Measurements from ENCODE around the gene FUBP3.
"Not testable (repeated sequence)": the region's sequence is repeated elsewhere in the genome, so short reads cannot be mapped to it uniquely, and the experiment has no call there.

Gene FUBP3

DNA sequence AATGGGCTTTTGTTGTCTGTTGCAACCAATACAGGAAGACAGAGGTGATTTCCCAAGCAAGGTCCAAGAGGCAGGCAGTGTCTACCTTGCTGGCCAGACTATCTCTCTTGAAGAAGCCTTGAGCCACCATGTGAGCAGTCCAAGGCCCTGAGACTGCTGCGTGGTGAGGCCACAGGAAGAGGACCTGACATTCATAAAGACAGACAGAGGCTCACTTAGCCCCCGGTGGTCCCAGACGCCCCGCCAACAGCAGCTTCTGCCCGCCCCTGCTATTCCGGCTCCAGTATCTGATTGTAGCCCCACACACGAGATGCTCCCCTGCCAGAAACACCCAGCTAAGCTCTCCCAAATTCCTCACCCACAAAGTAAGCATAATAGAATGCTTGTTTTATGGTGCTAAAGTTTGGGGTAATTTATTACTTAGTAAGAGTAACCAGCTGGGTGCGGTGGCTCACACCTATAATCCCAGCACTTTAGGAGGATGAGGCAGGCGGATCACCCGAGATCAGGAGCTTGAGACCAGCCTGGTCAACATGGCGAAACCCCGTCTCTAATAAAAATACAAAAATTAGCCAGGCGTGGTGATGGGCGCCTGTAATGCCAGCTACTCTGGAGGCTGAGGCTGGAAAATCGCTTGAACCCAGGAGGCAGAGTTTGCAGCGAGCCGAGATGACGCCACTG lies 22.8 kb upstream of the FUBP3 start:
- DNase-seq = no peak

DNA sequence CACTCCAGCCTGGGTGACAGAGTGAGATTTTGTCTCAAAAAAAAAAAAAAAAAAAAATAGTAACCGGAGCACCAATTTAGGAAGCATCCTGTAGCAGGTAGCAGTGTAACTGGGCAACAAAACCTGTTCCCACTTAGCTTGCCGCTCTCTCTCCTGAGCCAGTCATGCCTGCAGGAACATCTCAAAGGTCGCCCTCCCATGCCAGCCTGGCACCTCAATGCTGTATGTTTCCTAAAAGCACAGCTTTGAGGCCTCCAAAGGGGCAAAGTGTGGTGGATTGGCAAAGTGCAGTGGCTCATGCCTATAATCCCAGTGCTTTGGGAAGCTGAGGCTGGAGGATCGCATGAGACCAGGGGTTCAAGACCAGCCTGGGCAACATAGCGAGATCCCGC lies 22.3 kb upstream of the FUBP3 start:
- DNase-seq = no peak

DNA sequence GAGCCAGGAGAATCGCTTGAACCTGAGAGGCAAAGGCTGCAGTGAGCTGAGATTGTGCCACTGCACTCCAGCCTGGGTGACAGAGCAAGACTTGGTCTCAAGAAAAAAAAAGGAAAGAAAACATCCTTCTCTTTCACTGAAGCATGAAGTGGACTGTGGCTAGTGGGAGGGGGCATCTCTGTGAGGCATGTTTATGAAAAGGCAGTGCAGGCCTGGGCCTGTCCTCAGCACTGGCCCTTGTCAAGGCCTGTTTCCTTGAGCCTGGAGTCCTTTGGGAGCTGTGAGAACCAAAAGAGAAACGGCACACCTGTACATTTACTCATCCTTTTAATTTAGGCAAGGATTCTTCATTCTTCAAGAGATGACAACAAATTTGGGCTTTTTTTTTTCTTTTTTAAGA lies 18.3 kb upstream of the FUBP3 start:
- no peak for DNase-seq

DNA sequence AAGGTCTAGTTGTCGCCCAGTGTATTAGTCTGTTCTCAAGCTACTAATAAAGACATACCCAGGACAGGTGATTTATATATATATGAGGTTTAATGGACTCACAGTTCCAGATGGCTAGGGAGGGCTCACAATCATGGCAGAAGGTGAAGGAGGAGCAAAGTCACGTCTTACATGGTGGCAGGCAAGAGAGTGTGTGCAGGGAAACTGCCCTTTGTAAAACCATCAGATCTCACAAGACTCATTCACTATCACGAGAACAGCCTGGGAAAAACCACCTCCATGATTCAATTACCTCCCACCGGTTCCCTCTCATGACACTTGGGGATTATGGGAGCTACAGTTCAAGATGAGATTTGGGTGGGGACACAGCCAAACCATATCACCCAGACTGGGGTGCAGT lies 16.9 kb upstream of the FUBP3 start:
- not testable (repeated sequence) for DNase-seq

DNA sequence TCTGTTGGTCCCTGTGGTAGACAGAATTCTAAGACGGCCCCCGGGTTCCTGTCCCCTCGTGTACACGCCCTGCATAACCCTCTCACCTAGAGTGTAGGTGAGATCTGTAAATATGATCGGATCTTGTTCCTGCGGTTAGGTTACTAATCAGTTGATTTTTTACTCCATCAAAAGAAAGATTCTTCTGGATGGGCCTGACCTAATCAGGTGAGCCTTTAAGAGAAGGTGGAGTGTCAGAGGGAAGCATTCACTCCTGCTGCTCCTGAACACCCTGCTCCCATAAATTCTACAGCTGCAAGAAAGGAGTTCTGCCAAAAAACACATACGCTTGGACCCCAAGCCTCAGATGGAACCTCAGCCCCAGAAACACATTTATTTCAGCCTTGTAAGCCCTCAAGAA lies 15.6 kb upstream of the FUBP3 start:
- no peak for DNase-seq

DNA sequence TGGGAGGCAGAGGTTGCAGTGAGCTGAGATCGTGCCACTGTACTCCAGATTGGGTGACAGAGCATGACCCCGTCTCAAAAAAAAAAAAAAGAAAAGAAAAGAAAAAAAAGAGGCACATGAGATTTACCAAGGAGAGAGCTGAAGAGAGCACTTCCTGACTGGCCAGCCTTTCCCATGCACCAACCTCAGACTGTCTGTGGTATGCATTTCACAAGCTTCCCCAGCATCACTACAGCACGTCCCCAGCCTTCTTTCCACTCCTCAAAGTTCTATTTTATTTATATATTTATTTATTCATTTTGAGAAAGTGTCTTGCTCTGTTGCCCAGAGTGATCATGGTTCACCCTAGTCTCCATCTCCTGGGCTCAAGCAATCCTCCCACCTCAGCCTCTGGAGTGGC lies 13.6 kb upstream of the FUBP3 start:
- DNase-seq = no peak

DNA sequence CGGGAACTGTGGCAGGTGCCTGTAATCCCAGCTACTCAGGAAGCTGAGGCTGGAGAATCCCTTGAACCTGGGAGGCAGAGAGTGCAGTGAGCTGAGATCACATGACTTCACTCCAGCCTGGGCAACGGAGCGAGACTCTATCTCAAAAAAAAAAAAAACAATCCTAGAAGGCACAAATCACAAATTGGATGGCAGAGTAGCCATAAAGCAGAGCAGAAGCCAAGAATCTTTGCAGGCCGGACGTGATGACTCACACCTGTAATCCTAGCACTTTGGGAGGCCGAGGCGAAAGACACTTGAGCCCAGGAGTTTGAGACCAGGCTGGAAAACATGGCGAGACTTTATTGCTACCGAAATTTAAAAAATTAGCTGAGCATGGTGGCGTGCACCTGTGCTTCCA lies 9.2 kb upstream of the FUBP3 start:
- peak; percentile 2 for DNase-seq

DNA sequence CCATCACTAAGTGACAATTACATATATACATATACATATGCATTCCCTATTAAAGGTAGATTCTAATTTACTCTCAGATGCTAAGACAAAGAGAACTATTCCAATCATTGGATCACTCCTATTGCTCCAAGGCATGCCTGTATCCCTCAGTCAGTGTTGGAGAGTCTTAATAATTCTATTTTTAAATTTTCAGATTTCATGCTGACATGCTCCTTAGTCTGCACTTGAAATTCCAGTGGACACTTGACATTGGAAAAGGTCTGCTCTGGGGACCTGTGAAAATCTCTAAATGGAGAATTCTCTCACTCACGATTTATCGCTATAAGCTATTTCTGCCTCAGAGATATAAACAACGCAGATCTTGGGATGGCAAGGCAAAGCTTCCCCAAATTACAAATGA lies 3.9 kb upstream of the FUBP3 start:
- no peak for DNase-seq

DNA sequence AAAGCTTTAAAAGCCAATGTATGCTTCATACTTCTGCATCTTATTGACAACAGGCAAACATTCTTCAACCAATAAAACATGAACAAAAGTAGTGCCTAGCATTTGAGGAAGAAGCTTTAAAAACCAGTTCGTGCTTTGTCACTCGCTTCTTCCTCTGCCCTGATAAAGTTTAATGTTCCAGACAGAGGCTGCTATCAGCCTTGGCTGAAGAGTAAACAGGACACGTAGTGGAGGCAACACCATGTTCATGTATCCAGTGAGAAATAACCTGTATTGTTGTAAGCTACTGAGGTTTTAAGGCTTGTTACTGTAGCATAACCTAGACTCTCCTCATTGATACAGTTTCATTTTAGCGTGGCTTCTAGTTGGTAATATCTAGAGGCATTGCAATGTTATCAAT lies 3.2 kb upstream of the FUBP3 start:
- DNase-seq = no peak

DNA sequence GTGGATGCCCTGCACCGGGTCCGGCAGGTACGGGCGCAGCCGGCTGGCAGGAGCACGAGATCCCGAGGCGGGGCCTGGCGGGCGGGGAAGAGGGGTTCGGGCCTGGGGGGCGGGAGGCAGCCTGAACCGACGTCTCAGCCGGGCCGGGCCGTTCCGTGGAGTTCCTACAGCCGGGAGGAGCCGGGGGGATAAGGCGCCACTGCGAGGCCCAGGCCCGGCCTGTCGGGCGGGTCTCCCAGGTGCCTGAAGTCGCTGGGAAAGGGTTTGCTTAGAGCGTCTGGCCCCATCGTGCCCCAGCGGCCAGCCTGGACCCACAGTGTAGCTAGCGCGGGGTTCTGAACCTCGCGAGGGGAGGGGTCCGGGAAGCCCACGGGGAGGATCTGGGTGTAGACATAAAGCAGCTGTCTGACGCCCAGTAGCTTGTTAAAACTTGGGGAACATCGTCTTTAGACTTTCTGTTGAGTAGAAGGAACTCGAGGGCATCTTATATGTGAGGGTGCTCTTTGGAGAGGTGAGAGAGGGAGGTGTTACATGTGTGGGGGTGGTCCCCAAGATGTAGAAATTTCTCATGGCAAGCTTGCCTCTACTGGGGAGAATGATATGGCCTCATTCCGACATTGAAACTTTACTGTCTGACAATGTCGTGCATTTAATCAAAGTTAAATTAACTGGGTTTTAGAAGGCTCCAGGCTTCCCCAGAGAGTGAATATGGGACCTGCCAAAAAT lies 524 bp downstream of the FUBP3 start:
- DNase-seq = no peak

DNA sequence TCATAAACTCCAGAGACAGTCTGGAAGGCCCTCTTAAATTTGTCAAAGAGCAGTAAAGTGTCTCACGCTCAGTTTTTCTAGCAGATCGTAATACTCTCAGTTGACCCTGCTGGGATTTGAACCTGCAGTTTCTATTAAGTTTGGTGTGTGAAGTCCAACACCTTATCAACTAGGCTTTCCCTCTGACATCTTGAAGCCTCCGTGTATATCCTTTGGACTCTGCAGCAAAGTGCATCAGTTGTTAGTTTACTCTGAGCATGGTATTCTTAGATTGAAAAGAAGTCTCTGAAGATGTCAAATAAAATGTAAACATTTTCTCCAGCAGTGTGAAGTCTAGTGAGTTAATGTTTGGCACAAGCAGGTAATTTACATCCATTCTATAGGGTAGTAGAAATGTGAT lies 2.4 kb downstream of the FUBP3 start:
- no peak for DNase-seq

DNA sequence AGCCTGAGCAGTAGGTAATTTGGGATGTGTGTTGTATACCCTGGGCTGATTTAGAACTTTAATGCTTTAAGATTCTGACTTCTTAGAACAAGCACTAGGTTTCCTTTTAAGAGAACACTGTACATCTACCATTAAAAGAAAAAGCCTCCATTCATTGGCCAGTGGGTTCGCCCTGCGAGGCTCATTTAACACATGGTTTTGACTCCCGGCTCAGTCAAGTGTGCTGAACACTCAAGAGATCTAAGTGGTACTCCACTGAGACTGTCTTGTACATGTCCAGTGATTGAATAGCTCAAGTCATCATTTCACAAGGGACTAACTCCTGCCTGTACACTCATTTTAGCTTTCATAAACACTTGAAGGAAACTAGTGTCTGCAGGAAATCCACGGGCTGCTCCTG lies 3.9 kb downstream of the FUBP3 start:
- no peak for DNase-seq

DNA sequence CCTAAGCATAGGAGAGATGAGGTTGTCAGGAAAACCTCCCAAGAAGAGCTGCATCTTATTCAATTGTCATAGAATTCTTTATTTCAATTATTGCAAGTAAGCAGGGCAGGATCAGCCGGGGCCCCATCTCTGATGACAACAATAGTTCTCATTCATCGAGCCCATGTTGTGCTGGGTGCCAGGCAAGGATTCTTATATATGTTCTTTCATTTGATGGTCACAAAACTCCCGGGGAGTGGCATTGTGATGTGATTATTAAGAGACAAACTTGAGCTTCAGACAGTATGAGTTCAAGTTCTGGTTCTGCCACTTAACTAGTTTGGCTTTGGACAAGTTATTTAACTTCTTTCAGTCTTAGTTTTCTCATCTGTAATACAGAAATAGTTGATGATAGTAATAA lies 8.5 kb downstream of the FUBP3 start:
- DNase-seq = no peak

DNA sequence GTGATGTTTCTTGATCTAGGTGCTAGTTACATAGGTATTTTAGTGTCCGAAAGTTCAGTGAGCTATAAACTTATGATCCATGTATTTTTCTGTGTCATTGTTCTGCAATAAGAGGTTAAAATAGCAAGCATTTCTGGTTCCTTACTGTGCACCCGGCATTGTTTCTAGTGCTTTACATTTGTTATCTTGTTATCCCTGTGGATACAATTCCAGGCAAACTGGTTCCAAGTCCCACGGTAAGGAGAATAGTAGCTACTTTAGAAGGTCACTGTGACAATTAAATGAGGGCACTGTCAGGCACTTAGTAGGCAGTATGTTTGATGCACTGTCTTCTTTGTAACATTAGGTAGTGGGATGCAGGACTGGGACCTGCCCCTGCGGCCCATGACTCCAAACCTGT lies 9.0 kb downstream of the FUBP3 start:
- DNase-seq = no peak

DNA sequence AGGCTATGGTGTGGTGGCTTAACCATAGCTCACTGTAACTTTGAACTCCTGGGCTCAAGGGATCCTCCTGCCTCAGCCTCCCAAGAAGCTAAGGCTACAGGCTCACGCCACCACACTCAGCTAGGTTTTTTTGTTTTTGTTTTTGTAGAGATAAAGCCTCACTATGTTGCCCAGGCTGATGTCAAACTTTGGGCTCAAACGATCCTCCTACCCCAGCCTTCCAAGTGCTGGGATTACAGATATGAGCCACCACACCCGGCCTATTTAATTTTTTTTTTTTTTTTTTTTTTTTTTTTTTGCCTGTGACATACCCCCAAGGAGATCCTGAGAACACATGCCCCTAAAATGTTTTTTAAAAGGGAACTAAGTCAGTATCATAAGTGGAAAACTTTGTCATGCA lies 10.4 kb downstream of the FUBP3 start:
- no peak for DNase-seq

DNA sequence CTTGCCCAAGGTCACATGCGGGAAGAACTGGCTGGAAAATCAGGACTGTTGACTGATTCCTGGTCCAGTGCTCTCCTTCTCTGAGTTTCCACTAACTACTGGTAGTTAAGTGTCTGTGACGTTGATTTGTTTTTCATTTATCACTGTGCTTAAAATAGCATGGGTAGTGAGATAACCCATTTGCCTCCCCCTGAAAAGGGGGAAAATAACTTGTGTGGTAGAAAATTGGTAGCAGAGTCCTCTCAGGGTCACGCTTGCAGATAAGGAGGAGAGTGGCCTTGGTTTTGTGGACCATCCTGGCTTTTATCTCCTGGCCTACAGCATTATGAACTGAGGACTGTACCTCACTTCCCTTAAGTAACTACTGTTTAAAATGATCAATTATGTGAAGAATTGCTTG lies 10.9 kb downstream of the FUBP3 start:
- no peak for DNase-seq

DNA sequence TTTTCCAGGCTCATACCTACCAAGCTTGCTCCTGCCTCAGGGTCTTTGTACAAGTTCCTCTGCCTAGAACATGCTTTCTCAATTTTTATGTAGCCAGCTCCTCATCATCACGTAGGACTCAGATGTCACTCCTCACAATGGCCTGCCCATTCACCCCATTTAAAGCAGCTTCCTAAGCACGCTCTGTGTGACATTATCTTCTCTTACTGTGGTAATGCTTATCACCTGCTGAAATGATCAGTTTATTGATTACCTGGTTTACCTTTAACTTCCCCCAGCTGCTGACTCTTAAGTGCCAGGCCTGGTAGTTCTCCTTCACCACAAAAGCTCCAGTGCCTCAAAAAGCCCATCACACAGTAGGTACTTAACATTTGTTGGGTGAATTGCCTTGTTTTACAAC lies 13.6 kb downstream of the FUBP3 start:
- no peak for DNase-seq

DNA sequence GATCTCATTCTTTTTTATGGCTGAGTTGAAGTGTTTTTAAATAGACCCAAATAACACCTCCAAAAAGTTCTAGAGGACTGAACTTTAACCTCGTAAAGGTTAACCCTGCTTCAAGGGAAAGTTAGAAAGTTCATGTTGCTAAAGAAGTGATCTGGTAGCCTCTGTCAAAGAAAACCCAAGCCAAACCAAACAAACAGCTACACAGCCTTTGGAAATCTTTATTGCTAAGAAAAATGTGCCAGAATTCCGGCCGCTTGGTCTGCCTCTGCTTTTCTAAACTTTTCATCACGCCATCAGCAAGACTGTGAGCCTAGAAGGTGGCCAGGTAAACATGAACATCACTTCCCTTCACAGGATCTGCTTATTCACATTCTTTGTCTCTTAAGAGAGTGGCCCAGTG lies 17.9 kb downstream of the FUBP3 start:
- DNase-seq = no peak

DNA sequence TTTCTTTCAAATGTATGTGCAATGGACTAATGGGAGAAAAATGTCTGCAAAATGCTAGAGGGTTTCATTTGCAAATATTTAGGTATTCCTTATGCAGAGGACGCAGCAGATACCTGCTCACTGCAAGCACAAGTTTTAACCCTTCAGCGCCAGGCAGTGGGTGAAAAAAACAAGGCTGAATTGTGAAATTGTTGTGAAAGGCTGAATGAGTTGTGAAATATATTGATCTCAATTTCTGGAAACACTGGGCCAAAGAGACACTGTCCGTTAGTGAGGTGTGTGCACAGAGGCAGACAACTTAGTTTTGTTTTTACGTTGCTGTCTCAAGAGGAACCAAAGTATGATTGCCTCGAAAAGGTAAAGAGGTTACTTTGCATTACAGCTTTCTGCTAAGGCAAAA lies 18.8 kb downstream of the FUBP3 start:
- DNase-seq = no peak

DNA sequence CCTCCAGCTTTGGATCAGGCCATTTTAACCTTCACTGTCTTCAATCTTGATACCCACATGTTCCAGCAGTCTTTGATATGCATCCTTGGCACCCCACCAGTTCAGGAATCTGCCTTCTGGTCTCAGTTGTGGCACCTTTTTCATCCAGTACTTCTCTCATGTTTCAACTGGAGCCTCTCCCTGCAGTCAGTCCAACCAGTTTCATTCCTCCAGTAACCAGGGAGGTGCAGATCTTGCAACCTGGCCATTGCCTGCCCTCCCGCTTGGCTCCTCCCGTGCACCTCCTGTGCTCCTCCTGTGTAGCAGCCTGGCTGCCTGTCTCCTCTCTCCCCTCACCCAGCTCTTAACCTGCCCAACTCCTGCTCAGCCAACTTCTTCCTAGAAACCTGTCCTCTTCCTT lies 20.2 kb downstream of the FUBP3 start:
- DNase-seq = no peak

DNA sequence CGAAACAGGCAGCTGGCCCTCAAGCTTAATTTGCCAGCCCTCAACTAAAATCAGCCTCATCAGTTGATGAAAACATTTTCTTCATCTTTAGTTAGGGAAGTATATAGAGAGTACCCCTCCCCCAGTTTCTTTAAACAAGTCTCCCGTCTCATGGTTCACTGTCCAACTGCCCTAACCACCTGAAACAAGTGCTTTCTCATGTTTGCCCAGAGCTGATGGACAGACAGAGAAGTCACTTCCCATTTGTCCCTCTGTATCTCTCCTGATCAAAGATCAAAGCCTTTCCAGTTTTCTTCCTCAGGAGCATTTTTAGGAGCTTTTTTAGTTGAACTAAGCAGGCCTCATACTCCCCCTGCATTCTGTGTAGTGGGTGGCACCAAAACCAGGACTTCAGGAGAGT lies 21.7 kb downstream of the FUBP3 start:
- DNase-seq = no peak

DNA sequence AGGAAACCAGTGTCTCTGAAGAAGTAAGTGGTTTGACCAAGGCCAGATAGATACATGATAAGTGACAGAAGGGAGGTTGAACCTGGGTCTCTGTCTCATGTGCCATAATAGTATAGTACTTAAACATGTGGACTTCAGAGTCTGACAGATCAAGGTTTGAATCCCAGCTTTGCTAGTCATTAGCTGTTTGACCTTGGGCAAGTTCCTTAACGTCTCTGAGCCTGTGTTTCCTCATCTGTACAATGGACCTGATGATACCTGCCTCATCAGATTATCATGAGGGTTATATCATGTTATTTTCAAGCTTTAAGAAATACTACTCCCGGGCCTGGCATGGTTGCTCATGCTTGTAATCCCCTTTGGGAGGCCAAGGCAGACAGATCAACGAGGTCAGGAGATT lies 24.9 kb downstream of the FUBP3 start:
- DNase-seq = no peak

DNA sequence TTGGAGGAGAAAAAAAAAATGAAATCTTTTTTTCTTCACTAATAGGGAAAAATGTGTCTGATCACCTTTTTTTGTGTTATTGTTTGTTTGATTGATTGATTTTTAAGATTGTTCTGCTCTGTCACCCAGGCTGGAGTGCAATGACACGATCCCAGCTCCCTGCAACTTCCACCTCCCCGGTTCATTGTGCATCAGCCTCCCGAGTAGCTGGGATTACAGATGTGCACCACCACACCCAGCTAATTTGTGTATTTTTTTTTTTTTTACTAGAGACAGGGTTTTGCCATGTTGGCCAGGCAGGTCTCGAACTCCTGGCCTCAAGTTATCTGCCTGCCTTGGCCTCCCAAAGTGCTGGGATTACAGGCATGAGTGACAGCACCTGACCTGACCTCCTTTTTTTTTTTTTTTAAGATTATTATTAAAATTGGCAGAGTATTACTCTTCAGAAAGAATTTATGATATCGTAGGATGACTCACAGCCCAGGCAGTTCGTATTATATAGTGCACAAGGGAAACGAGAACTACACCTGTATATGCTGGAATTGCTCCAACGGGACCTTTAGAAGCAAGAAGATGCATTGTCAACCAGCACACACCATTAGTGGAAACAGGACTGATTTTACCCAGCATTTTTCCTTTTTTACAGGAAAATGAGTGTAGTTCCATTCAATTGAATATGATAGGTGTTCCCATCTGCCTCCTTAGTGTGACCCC lies 27.7 kb downstream of the FUBP3 start:
- no peak for DNase-seq

DNA sequence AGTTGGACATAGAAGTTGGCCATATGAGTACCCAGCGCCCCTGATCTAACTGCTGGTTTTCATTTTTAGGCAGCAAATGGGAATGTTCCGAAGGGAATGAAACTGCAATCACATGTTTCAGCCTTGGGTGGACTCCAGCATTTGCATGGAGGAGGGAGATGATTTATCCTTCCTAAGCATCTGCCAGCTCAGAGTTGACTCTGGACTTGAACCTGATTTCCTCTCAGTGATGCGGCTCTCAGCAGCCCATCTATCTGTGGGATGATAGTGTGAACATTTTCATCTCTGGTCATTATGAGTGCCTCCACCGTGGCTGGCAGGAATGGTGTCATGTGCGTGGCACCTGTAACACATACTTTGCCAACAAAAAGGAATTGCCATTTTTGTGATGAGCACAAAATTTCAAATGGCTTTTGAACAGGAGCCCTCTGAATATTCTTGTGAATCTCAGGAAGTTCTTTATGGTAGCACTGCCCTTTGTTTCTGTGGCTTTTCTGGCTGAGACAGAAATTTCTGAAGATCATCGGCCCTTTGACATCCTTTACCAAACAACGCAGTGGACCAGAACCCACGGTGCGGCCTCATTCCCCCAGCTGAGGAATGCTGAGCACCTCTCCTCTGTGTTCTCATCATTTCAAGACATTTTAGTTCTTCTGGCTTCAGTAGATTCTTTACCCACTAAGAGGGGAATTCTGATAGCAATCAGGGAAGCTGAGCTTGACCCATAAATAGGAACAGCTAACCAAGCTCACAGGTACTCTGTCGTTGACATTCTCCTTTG lies 28.5 kb downstream of the FUBP3 start:
- DNase-seq = peak; percentile 2

Data from NCI-H446 treated with DMSO at 0.1 percent for 48 hours (cell line).